HG03565 (cell line): ENCODE results near the gene ENOPH1.

Source experiments
- ATAC-seq: cut with Tn5 transposase; IDR thresholded peaks from one replicate; pipeline ENCODE4 v1.9.1; 2021; ENCODE audit warnings: mild to moderate bottlenecking, moderate library complexity; ENCODE audit not compliant: unreplicated experiment

ENOPH1 gene

GRCh38 chr4:82508011-82508410 lies 77.6 kb downstream of the ENOPH1 start:
- ATAC-seq, result no peak

- ATAC-seq, result no peak
Observed at GRCh38 chr4:82508806-82509428, 78.5 kb downstream of the ENOPH1 start.

GRCh38 chr4:82510216-82510615 lies 79.8 kb downstream of the ENOPH1 start:
- no peak for ATAC-seq
